HepG2 (cell line): Measurements from ENCODE around the gene ACOX3. TPM values are rescaled to one million over a fixed set of nuclear protein-coding genes. Genes with fewer than 3 reads are reported as not detected.
"Not testable (repeated sequence)": the region's sequence is repeated elsewhere in the genome, so short reads cannot be mapped to it uniquely, and the experiment has no call there.

Experiments
- ATAC-seq: fragments of 200-7000 bp; cut with Tn5 transposase; 3 replicates; pipeline ENCODE4 v1.9.1; 2020; ENCODE audit warnings: mild to moderate bottlenecking, moderate library complexity
- BruUV-seq: library from RNA; stranded (reverse); fragments of 400-500 nt; replicated peaks from 2 replicates; lab custom pipeline; 2021; lab: Mats Ljungman, UMichigan
- CTCF ChIA-PET: fragments of 300-600 bp; formaldehyde crosslinking; extraction: SDS; loops from one replicate; lab custom pipeline; 2021; ENCODE audit warnings: low total read pairs, inconsistent platforms, low intra/inter-chr PET ratio; lab: Yijun Ruan, JAX
- POLR2A ChIA-PET: fragments of 350-600 bp; sonication (Branson Sonifier 250); formaldehyde crosslinking; loops from one replicate; lab custom pipeline; 2020; ENCODE audit warnings: antibody characterized with exemption, inconsistent platforms; lab: Yijun Ruan, JAX
- DNase-seq: peaks from one replicate; pipeline ENCODE4 v3.0.0-alpha.2; 2015; ENCODE audit warnings: low spot score
- FAIRE-seq: peaks from 3 replicates; lab custom pipeline; 2011; peaks lifted over from hg19 to GRCh38; lab: Jason Lieb, UNC
- H2AFZ ChIP-seq: one replicate; pipeline ENCODE4 v1.6.1; 2011; ENCODE audit warnings: low read length, inconsistent platforms
- H3K27ac ChIP-seq: fragments of 300-600 bp; 3 replicates; pipeline ENCODE4 v1.8.0; 2011; ENCODE audit warnings: mixed run types, mild to moderate bottlenecking, mixed read lengths, low read length, inconsistent platforms; ENCODE audit not compliant: insufficient read depth; ENCODE audit errors: extremely low read length
- H3K27me3 ChIP-seq, 2 experiments: fragments of 200-600 bp in 1 of 2; 2 replicates in 1 of 2; 3 replicates in 1 of 2; pipeline versions ENCODE4 v1.6.0 to v1.8.0; 2011; ENCODE audit warnings: low read length in 2 of 2, mild to moderate bottlenecking in 2 of 2, moderate library complexity in 2 of 2, inconsistent platforms in 1 of 2; ENCODE audit not compliant: insufficient read depth in 2 of 2, control insufficient read depth in 1 of 2
- H3K36me3 ChIP-seq, 2 experiments: fragments of 200-600 bp in 1 of 2; replicated peaks in 1 of 2; 2 replicates in 1 of 2; 3 replicates in 1 of 2; pipeline versions ENCODE4 v1.5.1 to v1.8.0; 2011; ENCODE audit warnings: low read length in 2 of 2, inconsistent platforms in 1 of 2; ENCODE audit not compliant: insufficient read depth in 2 of 2, control insufficient read depth in 1 of 2
- H3K4me1 ChIP-seq: 2 replicates; pipeline ENCODE4 v1.5.1; 2012; ENCODE audit warnings: low read length, inconsistent platforms; ENCODE audit not compliant: insufficient read depth
- H3K4me2 ChIP-seq: 2 replicates; pipeline ENCODE4 v1.6.0; 2011; ENCODE audit warnings: low read depth, low read length, inconsistent platforms
- H3K4me3 ChIP-seq, 3 experiments: fragments of 200-600 bp in 1 of 3; sonication (generic), shearing (Covaris generic) in 1 of 3; replicated peaks in 1 of 3; 2 replicates each; pipeline ENCODE4 v1.5.1; 2011 to 2016; ENCODE audit warnings: low read length in 3 of 3, inconsistent platforms in 2 of 3, low read depth in 2 of 3, mild to moderate bottlenecking in 2 of 3, control low read depth in 1 of 3, mixed read lengths in 1 of 3; ENCODE audit not compliant: insufficient read depth in 1 of 3
- H3K79me2 ChIP-seq: one replicate; pipeline ENCODE4 v1.6.1; 2011; ENCODE audit warnings: low read length, inconsistent platforms; ENCODE audit not compliant: insufficient read depth
- H3K9ac ChIP-seq: 2 replicates; pipeline ENCODE4 v1.6.0; 2011; ENCODE audit warnings: mild to moderate bottlenecking, low read depth, low read length, inconsistent platforms; ENCODE audit not compliant: insufficient read depth
- H3K9me3 ChIP-seq: 2 replicates; pipeline ENCODE4 v1.5.1; 2012; ENCODE audit warnings: mild to moderate bottlenecking, low read length
- H4K20me1 ChIP-seq: 2 replicates; pipeline ENCODE4 v1.6.0; 2011; ENCODE audit warnings: inconsistent platforms, mild to moderate bottlenecking, low read length, moderate library complexity; ENCODE audit not compliant: insufficient read depth
- ATF7-NPFF ChIP-seq: sonication (generic); formaldehyde crosslinking; IDR thresholded peaks from 2 replicates; pipeline ENCODE4 v1.8.1; 2023; ENCODE audit warnings: mild to moderate bottlenecking, low read depth, missing genetic modification reagents, moderate library complexity
- CEBPB ChIP-seq: IDR thresholded peaks from 2 replicates; pipeline ENCODE4 v1.6.1; 2011; ENCODE audit warnings: low read depth, low read length, improper control_type of control experiment, borderline replicate concordance
- FOXP1 ChIP-seq, 2 experiments: fragments of 450-650 bp in 1 of 2; IDR thresholded peaks; 2 replicates each; pipeline ENCODE4 v1.6.1; 2017 to 2018; ENCODE audit warnings: antibody characterized with exemption in 1 of 2
- GATAD1 ChIP-seq: IDR thresholded peaks from 2 replicates; pipeline ENCODE4 v1.6.1; 2016; ENCODE audit warnings: missing genetic modification reagents, missing compliant biosample characterization
- HOXA3 ChIP-seq: sonication (generic); formaldehyde crosslinking; IDR thresholded peaks from 2 replicates; pipeline ENCODE4 v1.5.0; 2020; ENCODE audit warnings: missing genetic modification reagents
- KDM5B ChIP-seq: sonication (generic); formaldehyde crosslinking; IDR thresholded peaks from 2 replicates; pipeline ENCODE4 v1.4.0; 2020; ENCODE audit warnings: missing genetic modification reagents, mild to moderate bottlenecking, borderline replicate concordance
- MBNL3 ChIP-seq: fragments of 250-450 bp; sonication (Bioruptor Pico); conservative IDR thresholded peaks from 2 replicates; pipeline ENCODE4 v1.8.0; 2022; ENCODE audit warnings: mild to moderate bottlenecking, inconsistent platforms
- PAX8 ChIP-seq: sonication (generic); formaldehyde crosslinking; IDR thresholded peaks from 2 replicates; pipeline ENCODE4 v1.8.0; 2022; ENCODE audit warnings: mild to moderate bottlenecking, missing genetic modification reagents, borderline replicate concordance
- PHF8 ChIP-seq: sonication (generic); formaldehyde crosslinking; IDR thresholded peaks from 2 replicates; pipeline ENCODE4 v1.5.0; 2020; ENCODE audit warnings: missing genetic modification reagents
- RCOR2 ChIP-seq: IDR thresholded peaks from 2 replicates; pipeline ENCODE4 v1.6.1; 2016; ENCODE audit warnings: missing biosample characterization, missing genetic modification reagents
- WIZ ChIP-seq: sonication (generic); formaldehyde crosslinking; IDR thresholded peaks from 2 replicates; pipeline ENCODE4 v1.5.1; 2020; ENCODE audit warnings: mild to moderate bottlenecking, missing genetic modification reagents
- ZNF138 ChIP-seq: sonication (generic); formaldehyde crosslinking; IDR thresholded peaks from 2 replicates; pipeline ENCODE4 v1.5.0; 2020; ENCODE audit warnings: mild to moderate bottlenecking, low read depth, missing genetic modification reagents
- ZNF614 ChIP-seq: IDR thresholded peaks from 2 replicates; pipeline ENCODE4 v1.6.1; 2018; ENCODE audit warnings: missing biosample characterization, missing genetic modification reagents, inconsistent platforms, borderline replicate concordance
- ZSCAN9 ChIP-seq: IDR thresholded peaks from 2 replicates; pipeline ENCODE4 v1.6.1; 2016; ENCODE audit warnings: borderline replicate concordance
- WGBS: methylation state at CpG from one replicate; pipeline ENCODE4 v1.1.6; 2017; ENCODE audit warnings: low lambda C conversion rate; 5-methylcytosine and 5-hydroxymethylcytosine counted together
- in situ Hi-C: cut with HindIII; loops from 2 replicates; pipeline ENCODE4 v1.10.0; 2017; ENCODE audit warnings: low pct_unique_long_range_greater_than_20kb; ENCODE audit not compliant: extremely low pct_ligation_motif_present
- intact Hi-C: fragments of 100-400 bp; cut with micrococcal nuclease; formaldehyde crosslinking; loops from one replicate; pipeline ENCODE4 v1.10.0; 2022; ENCODE audit not compliant: unreplicated experiment
- polyA plus RNA-seq, 8 experiments: library from polyadenylated mRNA; depleted of rRNA in 3 of 8; stranded (reverse) in 7 of 8; unstranded in 1 of 8; fragments of >200 nt; fragmentation: Illumina TruSeq in 4 of 8; extraction: Trizol in 4 of 8; gene quantifications; 2 replicates each; pipeline versions ENCODE4 v1.2.1 to v1.2.3, GENCODE V29; 2011 to 2016; ENCODE audit warnings: low read depth in 4 of 8, missing spikeins in 1 of 8, mixed read lengths in 1 of 8; ENCODE audit not compliant: insufficient read depth in 1 of 8
- total RNA-seq, 5 experiments: library from RNA; depleted of rRNA; stranded (reverse); fragments of >200 nt; fragmentation: Illumina TruSeq; extraction: Trizol; gene quantifications; 2 replicates each; pipeline ENCODE4 v1.2.3, GENCODE V29; 2016; ENCODE audit warnings: low read depth in 1 of 5
- TF ChIP-seq, protein P1 (sequence below): sonication (generic); formaldehyde crosslinking; conservative IDR thresholded peaks from 2 replicates; pipeline ENCODE4 v1.4.0; 2020; ENCODE audit warnings: mild to moderate bottlenecking, missing genetic modification reagents, moderate library complexity
- TF ChIP-seq, protein P2 (sequence below): sonication (generic); formaldehyde crosslinking; IDR thresholded peaks from 2 replicates; pipeline ENCODE4 v1.4.0; 2020; ENCODE audit warnings: missing genetic modification reagents, low read depth, mild to moderate bottlenecking, borderline replicate concordance

Gene ACOX3
- total and polyA plus RNA-seq, 2 of the 13 experiments (the other 11 are each of a cell fraction or from before 2014, with no cell fraction given): 4.2 to 17.8 TPM

DNA sequence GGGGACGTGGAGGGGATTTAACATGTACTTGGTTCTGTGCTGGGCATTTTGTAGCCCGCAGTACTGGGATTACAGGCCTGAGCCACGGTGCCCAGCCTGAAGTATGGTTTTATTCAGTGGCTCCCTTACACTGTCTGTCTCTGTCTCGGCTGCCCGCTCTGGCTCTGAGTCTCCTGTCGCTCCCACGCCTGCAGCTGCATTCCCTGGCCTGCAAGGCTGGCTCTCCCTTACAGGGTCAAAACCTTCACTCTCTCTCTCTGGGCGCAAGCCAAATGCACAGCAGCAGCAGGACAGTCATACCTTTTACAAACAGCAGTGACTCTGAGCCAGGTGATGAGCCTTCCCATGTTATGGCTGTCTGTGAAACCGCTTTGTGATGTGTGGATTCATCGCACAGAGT lies 98.8 kb downstream of the ACOX3 start:
- Histone ChIP-seq H3K27me3 (peaks cover 4 to 22% of the 10 kb centered on the region in 2 experiments; a peak in 4 of 5 replicates), H3K4me3 (no peak overlapping the region), H3K9ac (no peak overlapping the region), H3K36me3 (no peaks in the 10 kb centered on the region), H3K9me3 (no peaks in the 10 kb centered on the region), H3K4me1 (peaks cover 28% of the 10 kb centered on the region), H3K27ac (no peak overlapping the region), H3K79me2 (no peaks in the 10 kb centered on the region), H3K4me2 (no peak overlapping the region), H2AFZ (no peak overlapping the region), H4K20me1 (no peaks in the 10 kb centered on the region)
- WGBS: 67% methylated on average over 8 of the region's 10 CpGs
- intact Hi-C loops (no loop called here), in situ Hi-C loops (no loop called here)
- ChIA-PET CTCF (no interaction called here), POLR2A (no interaction called here)
- TF ChIP-seq, protein P1, sequence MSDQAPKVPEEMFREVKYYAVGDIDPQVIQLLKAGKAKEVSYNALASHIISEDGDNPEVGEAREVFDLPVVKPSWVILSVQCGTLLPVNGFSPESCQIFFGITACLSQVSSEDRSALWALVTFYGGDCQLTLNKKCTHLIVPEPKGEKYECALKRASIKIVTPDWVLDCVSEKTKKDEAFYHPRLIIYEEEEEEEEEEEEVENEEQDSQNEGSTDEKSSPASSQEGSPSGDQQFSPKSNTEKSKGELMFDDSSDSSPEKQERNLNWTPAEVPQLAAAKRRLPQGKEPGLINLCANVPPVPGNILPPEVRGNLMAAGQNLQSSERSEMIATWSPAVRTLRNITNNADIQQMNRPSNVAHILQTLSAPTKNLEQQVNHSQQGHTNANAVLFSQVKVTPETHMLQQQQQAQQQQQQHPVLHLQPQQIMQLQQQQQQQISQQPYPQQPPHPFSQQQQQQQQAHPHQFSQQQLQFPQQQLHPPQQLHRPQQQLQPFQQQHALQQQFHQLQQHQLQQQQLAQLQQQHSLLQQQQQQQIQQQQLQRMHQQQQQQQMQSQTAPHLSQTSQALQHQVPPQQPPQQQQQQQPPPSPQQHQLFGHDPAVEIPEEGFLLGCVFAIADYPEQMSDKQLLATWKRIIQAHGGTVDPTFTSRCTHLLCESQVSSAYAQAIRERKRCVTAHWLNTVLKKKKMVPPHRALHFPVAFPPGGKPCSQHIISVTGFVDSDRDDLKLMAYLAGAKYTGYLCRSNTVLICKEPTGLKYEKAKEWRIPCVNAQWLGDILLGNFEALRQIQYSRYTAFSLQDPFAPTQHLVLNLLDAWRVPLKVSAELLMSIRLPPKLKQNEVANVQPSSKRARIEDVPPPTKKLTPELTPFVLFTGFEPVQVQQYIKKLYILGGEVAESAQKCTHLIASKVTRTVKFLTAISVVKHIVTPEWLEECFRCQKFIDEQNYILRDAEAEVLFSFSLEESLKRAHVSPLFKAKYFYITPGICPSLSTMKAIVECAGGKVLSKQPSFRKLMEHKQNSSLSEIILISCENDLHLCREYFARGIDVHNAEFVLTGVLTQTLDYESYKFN: no peak
- TF ChIP-seq KDM5B (CRISPR knock-in tag) (no peak), CEBPB (no peak), RCOR2 (CRISPR knock-in tag) (no peak), HOXA3 (CRISPR knock-in tag) (no peak), PHF8 (CRISPR knock-in tag) (no peak), MBNL3 (CRISPR knock-in tag) (no peak), ZSCAN9 (CRISPR knock-in tag) (no peak), GATAD1 (CRISPR knock-in tag) (no peak), ZNF614 (CRISPR knock-in tag) (no peak), ZNF138 (CRISPR knock-in tag) (no peak), ATF7-NPFF (CRISPR knock-in tag) (no peak), FOXP1 (IDR thresholded peaks at IDR 0.05) (no peak), FOXP1 (CRISPR knock-in tag; IDR thresholded peaks at IDR 0.05) (no peak), PAX8 (CRISPR knock-in tag) (no peak), WIZ (CRISPR knock-in tag) (no peak)
- TF ChIP-seq, protein P2, sequence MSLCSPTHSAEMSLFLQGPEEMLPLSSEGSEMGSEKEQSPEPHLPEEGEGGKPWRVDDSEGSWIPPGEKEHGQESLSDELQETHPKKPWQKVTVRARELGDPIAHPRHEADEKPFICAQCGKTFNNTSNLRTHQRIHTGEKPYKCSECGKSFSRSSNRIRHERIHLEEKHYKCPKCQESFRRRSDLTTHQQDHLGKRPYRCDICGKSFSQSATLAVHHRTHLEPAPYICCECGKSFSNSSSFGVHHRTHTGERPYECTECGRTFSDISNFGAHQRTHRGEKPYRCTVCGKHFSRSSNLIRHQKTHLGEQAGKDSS (CRISPR knock-in tag): no peak
- no peak for DNase-seq
- ATAC-seq: no peak; the same call in 2 of the 3 replicates
- FAIRE-seq: no peak
- no TSS peak for BruUV-seq

DNA sequence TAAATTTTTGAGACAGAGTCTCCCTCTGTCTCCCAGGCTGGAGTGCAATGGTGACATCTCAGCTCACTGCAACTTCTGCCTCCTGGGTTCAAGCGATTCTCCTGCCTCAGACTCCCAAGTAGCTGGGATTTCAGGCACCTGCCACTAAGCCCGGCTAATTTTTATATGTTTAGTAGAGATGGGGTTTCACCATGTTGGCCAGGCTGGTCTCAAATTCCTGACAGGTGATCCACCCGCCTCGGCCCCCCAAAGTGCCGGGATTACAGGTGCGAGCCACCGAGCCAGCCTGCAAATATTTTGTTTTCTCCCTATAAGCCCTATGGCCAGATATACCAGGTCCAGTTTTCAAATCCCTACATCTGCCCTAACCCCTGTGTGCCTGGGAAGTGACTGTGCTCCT lies 99.2 kb downstream of the ACOX3 start:
- WGBS: 69% methylated on average over 7 of the region's 7 CpGs

More for the DNA sequence above, 99.2 kb downstream of the ACOX3 start:
- DNase-seq, in situ Hi-C loops, POLR2A ChIA-PET, H3K9ac ChIP-seq, BruUV-seq, H3K4me3 ChIP-seq, H3K36me3 ChIP-seq, ATAC-seq, H4K20me1 ChIP-seq, FAIRE-seq, H2AFZ ChIP-seq, H3K79me2 ChIP-seq, CTCF ChIA-PET, H3K27ac ChIP-seq, intact Hi-C loops, H3K9me3 ChIP-seq, H3K4me2 ChIP-seq: not testable (repeated sequence)
- Histone ChIP-seq H3K27me3 (peaks cover 4 to 21% of the 10 kb centered on the region in 2 experiments; a peak in 4 of 5 replicates), H3K4me1 (peaks cover 24% of the 10 kb centered on the region)
